GM19455 (cell line): ENCODE results near the gene GTF2IRD1.
"Not testable (repeated sequence)": the region's sequence is repeated elsewhere in the genome, so short reads cannot be mapped to it uniquely, and the experiment has no call there.

ENCODE experiments used
- ATAC-seq: cut with Tn5 transposase; IDR thresholded peaks from one replicate; pipeline ENCODE4 v1.9.1; 2021; ENCODE audit not compliant: unreplicated experiment

The GTF2IRD1 gene

DNA sequence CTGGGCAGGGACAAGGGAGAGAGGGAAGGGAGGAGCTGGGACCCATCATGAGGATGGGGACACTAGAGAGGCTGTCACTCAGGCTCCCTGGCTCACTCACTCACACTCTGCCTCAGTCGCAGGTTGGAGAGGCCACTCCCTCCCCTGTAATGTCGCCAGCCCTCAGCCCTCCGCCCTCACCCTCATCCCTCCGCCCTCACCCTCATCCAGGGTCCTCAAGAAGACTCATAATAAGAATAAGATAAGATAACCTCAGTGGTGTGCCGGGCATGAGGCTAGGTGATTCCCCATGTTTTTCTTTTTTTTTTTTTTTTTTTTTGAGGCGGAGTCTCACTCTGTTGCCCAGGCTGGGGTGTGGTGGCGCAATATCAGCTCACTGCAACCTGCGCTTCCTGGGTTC is 92.2 kb downstream of the GTF2IRD1 start:
- no peak for ATAC-seq

DNA sequence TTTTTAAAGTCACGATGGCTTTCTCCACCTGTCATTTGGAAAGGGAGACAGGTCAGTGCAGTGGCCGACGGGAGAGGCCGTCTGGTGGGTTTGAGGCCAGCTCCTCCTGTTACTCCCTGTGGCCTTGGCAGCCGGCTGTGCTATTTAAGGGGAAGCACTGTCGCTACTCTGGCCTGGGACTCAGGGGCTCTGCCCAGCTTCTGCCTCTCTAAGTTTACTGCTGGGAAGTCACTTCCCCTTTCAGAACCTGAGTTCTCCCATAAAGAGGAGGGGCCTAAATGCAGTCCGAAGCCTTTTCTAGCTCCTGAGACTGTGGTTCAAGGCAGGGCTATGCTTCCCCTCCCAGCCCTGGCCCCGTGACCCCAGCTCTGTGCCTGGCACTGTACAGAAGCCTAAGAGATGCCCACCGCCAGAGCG is 99.9 kb downstream of the GTF2IRD1 start:
- ATAC-seq, result not testable (repeated sequence)

DNA sequence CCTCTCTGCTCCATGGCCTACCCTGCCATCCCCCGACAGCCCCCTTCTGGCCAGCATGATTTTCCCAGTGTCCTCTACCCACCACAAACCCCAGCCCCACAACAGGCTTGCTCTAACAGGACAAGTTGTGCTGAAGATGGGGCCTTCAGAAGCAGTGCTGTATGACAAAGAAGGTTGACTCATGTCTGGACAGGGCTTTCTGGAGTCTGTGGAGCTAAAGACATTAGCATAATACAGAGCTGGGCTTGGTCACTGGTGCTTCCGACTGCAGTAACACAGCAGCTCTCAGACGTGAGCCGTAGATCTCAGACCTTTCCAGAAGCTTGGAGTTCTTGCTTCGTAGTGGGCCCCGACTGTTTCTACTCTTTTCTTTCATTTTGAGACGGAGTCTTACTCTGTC is 100.5 kb downstream of the GTF2IRD1 start:
- no peak for ATAC-seq

DNA sequence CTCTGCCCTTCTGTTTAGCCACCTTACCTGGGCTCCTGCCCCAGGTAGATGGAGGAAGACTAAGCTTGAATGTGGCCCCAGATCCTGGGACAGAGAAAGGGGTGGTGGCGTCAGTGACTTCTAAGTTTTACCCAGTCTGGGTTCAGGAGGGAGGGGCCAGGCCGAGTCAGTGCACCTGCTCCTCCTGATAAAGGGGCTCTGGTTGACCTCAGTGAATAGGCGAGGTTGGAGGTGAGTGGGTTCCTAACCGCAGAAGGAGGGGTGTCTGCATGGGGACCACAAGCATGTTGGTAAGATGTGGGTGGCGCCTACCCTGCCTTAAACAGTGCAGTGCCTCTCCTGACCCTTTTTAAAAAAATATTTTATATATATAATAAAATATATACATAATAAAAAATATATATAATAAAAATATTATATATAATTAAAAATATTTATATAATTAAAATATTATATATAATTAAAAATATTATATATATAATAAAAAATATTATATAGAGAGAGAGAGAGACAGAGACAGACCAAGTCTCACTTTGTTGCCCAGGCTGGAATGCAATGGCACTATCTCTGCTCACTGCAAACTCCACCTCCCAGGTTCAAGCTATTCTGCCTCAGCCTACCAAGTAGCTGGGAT is 106.5 kb downstream of the GTF2IRD1 start:
- ATAC-seq, result no peak

DNA sequence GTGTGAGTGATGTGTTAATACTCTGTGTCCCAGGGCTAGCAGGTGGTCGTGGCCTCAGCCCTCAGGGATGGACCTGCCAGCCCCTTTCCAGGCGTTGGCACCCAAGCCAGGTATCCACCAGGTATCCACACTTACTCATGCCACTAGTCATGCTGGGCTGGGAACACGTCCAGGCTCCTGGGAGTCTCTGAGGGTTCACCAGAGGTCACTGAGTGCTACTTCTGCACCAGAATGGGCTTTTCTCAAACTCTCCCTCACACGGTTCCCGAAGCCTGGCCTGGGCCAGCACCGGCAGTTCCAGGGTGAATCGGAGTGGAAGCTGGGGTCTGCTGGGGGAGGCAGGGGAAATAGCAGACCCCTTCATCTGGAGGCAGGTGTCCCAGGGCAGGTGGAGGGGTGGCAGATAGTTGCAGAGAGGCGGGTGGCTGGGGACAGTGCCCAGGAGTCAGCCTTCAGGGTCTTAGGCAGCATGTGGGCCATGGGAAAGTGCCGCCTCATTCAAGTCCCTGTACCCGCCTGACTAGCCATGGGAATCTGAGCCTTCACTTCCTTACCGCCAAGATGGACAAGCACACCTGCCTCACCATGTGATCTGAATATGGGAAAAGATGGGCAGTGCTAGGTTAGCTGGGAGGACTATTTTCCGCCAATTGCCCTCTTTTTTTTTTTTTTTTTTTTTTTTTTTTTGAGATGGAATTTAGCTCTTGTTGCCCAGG is 108.3 kb downstream of the GTF2IRD1 start:
- no peak for ATAC-seq

DNA sequence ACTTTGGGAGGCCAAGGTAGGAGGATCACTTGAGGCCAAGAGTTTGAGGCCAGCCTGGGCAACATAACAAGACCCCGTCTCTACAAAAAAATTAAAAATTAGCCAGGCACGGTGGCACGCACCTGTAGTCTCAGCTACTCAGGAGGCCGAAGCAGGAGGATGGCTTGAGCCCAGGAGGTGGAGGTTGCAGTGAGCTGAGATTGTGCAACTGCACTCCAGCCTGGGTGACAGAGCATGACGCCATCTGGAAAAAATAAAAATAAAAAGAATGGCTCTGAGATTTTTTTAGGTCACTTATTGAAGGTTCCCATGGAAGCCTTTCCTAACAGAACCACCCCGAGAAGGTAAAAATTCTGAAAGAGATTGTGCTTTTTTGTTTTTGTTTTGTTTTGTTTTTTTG is 109.9 kb downstream of the GTF2IRD1 start:
- not testable (repeated sequence) for ATAC-seq

DNA sequence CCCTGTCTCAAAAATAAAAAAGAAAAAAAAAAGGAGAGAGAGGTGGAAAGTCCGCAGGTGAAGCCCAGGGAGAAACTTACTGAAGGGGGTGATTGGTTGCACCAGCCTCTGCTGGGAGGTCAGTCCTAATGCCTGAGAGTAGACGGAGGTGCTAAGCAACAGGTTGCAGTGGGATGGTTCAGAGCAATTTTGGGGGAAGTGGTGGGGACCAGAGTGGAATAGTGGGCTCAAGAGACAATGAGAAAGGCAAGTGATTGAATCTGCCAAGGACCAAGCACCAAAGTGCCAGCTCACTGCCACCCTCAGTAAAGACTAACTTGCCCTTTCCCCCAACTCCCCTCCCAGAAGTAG is 113.6 kb downstream of the GTF2IRD1 start:
- no peak for ATAC-seq

DNA sequence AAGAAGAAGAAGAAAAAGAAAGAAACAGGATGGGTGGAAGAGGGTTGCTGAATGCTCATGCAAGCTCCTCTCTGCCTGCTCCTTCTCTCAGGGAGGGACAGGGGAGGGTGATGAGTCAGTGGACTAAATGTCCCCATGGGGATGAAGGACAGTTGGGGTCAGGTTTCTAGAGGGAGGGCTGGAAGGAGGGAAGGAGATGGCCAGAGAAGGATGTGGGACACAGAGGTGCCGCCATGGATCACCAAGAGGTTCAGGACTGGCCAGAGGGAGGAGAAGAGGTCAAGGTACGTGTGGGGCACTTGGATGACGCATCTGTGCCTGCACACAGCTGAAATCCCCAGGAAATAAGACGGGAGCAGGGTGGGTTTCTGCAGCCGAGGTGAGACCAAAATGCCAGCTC is 115.0 kb downstream of the GTF2IRD1 start:
- ATAC-seq, result no peak

DNA sequence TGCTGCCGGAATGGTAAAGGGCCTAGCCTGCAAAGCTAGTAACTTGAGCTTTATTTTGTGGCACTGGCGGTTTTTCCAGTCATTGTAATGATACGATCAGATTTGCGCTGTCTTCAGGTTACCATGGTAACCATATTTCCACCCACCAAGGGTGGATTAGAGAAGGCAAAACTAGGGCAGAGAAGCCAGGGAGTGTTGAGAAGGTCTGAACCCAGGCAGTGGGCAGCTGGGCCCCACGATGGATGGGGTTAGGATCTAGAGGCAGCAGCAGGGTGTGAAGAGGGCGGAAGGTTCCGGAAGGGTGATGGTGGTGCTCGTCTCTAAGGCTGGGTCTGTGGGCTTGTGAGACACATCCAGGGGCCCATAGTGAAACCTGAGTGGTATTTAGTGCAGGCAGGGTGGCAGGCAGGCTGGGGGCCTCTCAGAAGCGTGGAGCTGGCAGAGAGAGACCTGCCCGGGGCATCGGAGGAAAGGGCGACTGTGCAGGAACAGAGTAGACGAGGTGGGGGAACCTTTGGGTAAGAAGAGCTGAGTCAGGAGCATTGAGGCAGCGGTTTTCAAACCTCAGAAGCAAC is 115.9 kb downstream of the GTF2IRD1 start:
- ATAC-seq, result no peak

DNA sequence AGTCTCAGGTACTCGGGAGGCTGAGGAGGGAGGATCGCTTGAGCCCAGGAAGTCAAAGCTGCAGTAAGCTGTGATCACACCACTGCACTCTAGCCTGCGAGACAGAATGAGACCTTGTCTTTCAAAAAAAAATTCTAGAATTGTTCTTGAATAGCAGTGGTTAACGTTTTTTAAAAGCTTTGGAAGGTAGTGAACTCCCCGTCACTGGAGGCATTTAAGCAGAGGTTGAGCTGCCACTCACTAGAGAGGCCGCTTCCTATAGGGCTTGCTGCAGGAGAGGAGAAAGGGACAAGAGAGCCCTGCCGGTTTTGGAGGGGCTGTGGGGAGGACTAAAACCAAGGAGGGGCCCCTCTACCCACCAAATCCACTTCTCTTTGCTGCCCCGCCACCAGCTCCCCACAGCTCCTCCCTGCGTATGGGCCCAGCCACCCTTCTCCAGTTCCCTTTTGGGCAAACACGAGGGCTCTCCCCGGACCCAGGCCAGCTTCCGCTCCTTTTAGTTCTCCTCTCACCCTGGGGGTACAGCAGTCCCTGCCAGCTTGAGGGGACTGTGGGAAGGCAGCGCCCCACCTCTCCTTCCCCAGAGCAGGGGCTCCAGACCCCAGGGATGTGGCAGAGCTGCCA is 116.9 kb downstream of the GTF2IRD1 start:
- no peak for ATAC-seq

DNA sequence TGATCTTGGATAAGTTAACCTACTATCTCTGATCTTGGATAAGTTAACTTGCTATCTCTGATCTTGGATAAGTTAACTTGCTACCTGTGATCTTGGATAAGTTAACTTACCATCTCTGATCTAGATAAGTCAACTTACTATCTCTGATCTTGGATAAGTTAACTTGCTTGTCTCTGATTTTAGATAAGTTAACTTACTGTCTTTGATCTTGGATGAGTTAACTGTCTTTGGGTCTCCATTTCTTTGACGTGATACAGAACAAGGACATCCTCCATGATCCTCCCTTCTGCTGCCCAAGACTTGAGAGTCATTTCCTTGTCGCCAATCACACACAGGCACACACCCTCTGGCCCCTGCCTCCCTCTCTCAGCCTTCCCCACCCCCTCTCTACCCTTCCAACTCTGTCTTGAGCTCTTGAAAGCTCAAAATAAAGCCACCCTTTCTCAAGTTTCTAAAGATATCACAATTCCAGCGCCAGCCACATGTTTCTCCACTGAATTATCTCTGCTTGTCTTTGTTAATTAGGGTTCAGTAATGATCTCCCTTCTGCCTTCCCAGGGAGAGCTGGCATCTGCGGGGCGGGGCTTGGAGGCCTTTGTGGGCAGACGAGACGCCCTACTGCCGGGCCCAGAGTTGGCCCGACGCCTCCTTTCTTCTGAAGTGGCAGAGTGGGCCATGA is 118.7 kb downstream of the GTF2IRD1 start:
- ATAC-seq, result no peak

DNA sequence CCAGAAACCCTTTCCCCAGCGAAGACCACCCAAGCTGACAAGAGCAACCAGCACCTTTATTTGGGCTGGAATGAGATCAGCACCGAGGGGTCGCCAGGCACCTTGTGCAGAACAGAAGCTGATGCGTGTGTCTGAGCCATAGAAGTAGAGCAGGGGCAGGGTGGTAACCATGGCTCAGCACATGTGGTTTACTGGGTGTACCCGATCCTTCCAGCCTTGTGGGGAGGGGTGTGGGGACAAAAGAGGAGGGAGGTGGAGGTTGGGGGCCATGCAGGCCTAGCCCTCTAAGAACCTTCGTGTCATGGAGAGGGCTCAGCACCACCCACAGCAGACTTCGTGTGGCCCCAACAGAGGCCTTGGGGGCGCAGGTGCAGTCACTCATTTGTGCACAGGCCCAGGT is 119.8 kb downstream of the GTF2IRD1 start:
- ATAC-seq, result no peak

DNA sequence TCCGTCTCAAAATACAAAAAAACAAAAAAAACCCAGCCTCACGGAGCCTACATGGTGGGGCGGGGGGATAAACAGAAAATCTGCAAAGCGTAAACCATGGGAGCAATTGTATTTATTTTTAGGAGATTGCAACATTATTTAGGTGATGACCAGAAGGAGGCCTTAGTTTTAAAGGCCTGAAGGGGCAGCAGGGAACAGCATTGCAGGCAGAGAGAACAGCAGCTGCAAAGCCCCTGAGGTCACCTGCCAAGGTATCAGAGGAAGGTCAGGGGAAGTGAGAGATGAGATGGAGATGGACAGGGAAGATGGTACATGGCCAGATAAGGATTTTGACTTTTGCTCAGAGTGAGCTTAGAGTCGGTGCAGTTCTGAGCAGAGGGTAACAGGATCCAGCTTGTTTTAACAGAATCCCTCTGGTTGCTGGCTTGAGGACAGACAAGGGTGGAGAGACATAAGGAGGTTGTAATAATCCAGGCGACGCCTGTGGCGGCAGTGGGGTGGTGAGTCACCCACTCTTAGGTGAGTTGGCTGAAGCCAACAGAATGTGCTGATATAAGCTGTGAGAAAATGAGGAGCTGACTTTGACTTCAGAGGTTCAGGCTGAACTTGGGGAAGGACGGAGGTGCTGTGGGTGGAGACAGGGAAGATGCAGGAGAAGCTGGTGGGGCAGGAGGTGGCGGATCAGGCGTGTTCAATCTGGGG is 121.5 kb downstream of the GTF2IRD1 start:
- no peak for ATAC-seq

DNA sequence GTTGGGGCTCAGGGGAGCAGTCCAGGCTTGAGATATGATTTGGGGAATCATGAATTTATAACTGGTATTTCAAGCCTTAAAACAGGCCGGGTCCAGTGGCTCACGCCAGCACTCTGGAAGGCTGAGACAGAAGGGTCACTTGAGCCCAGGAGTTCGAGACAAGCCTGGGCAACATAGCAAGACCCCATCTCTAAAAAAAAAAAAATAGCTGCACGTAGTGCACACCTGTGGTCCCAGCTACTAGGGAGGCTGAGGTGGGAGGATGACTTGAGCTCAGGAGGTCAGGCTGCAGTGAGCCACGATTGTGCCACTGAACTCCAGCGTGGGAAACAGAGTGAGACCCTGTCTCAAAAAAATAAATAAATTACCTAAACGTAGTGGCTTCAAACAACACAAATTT is 122.1 kb downstream of the GTF2IRD1 start:
- no peak for ATAC-seq

DNA sequence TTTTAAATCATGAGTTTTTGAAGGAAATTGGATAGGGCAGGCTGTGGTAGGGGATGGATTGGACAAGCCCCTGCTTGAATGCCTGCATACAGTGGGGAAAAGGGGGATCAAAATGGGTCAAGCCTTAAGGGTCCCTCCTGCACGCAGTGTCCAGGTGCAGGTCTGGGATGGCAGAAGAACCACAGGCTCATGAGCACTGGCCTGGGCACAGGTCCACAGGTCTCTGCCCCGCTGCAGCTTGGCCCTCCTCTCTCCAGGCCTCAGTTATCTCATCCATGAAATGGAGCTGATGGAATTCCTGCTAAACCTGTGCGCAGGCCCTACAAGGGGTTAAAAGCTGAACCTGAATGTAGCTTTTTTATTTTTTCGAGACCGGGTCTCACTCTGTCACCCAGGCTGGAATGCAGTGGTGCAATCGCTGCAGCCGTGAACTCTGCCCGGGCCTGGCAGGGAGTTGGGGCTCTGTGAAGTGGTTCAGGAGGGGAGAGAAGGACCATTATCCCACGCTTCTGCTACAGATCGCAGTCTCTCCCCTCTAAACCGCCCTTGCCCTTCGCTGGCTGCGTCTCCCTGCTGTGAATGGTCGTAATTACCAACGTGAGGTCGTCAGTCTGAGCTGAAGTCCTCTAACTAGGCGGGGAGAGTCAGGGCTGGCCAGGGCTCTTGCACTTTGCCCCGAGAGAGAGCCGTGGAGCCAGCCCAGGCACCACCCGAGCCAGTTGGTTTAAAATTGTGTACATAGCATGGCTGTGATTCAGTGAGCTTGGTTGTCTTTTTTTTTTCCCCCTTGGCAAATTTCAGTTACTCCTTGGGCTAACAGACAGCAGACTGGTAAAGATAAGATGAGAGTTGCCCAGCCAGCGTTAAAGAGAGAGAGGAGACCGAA is 126.3 kb downstream of the GTF2IRD1 start:
- no peak for ATAC-seq

DNA sequence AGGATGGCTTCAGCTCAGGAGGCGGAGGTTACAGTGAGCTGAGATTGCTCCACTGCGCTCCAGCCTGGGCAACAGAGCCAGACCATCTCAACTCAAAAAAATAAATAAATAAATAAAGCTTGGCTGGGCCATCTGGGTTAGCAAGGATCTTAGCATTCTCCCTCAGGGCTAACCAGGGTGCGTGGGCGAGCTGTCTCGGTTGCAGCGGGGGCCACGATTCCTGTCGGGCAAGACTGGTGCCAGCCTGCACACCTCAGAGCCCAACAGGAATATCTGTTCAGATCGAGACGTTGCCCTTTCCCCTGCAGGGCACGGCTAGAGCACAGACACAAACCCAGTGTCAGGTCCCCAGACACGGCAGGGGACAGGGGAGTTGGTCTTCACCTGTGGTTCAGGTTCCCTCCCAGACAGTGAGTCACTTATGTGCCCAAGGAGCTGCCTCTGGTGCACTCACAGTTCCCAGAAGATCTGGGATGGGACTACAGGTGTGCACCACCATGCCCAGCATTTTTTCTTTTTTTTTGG is 128.3 kb downstream of the GTF2IRD1 start:
- ATAC-seq, result no peak

DNA sequence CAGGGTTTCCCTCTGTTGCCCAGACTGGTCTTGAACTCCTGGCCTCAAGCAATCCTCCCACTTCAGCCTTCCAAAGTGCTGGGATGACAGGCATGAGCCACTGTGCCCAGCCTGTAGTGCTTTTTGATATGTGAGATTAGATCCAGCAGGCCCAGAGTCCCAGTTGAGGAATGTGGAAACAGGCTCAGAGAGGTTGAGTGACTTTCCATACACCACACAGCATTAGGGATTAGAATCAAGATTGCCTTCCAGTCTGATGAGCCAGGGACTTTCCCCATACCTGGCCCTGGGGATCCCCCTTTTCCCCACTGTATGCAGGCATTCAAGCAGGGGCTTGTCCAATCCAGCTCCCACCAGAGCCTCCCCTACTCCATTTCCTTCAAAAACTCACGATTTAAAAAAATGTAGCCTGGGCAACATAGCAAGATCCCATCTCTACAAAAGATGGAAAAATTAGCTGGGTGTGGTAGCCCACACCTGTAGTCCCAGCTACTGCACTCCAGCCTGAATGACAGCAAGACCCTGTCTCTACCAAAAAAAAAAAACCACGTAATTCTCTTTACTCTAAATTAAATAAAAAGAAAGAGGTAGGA is 128.8 kb downstream of the GTF2IRD1 start:
- no peak for ATAC-seq

DNA sequence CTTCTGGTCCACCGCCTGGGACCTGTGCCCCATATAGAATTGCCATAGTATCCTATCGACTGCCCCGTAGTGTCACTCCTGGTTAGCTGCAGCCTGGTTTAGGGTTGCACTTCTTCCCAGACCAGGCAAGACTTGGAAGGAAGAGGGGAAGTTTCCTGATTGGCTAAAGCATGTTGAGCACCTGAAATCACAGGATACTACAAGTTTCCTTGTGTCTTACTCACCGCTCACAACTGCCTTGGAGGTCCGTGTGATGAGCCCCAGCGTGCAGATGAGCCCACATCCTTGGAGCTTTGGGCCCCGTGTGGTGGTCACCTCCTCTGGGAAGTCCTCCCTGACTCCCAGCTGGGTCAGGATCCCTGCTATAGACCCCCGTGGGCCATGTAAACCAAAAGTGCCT is 129.9 kb downstream of the GTF2IRD1 start:
- no peak for ATAC-seq

DNA sequence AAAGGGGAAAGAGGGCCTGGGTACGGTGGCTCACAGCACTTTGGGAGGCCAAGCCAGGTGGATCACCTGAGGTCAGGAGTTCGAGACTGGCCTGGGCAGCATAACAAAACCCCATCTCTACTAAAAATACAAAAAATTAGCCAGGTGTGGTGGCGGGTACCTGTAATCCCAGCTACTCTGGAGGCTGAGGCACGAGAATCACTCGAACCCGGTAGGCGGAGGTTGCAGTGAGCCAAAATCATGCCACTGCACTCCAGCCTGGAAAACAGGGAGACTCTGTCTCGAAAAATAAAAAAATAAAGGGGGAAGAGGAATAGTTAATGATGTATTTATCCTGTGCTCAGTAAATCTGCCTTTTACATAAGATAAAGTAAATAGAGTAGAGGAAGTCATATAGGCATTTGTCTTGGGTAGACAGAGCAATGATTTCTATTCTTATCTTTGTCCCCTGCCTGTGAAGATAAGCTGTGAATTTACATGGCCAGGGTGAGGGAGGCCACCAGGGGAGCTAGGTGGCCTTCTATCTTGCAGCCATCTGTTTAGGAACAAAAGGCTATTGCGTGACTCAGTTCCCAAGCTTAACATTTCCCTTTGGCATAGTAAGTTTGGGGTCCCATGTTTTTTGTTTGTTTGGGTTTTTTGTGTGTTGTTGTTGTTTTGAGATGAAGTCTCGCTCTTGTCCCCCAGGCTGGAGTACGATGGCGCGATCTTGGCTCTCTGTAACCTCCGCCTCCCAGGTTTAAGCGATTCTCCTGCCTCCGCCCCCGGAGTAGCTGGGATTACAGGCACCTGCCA is 130.7 kb downstream of the GTF2IRD1 start:
- ATAC-seq, result no peak
